Astrocyte of the spinal cord (primary cell): Measurements from ENCODE around the gene MMAB.

Experiments
- DNase-seq: peaks from one replicate; pipeline ENCODE4 v3.0.0; 2011; ENCODE audit warnings: low read depth, low spot score
- H3K4me3 ChIP-seq: 2 replicates; pipeline ENCODE4 v1.5.1; 2011; ENCODE audit warnings: low read depth, mild to moderate bottlenecking, low read length, moderate library complexity
- CTCF ChIP-seq: IDR thresholded peaks from 2 replicates; pipeline ENCODE4 v1.5.1; 2012; ENCODE audit warnings: low read depth, mild to moderate bottlenecking, low read length, inconsistent platforms
- in situ Hi-C: cut with HindIII; loops from 2 replicates; pipeline ENCODE4 v1.10.0; 2017; ENCODE audit warnings: low sequenced_read_pairs

MMAB gene

GRCh38 chr12:109588461-109589239, 15.3 kb upstream of the MMAB start:
- no peak for TF ChIP-seq CTCF
- no peak for DNase-seq
- in situ Hi-C loops: no loop called here
- no peak overlapping the region for H3K4me3 ChIP-seq

- no peak for TF ChIP-seq CTCF
- no peak for DNase-seq
- H3K4me3 ChIP-seq: no peak overlapping the region
- in situ Hi-C loops: no loop called here
These were observed 14.6 kb upstream of the MMAB start for GRCh38 chr12:109587921-109588320.

GRCh38 chr12:109586385-109587296, 13.3 kb upstream of the MMAB start:
- in situ Hi-C loops: no loop called here
- no peak for DNase-seq
- H3K4me3 ChIP-seq: no peak overlapping the region
- no peak for TF ChIP-seq CTCF

- DNase-seq: no peak
- no peak overlapping the region for H3K4me3 ChIP-seq
- no peak for TF ChIP-seq CTCF
- in situ Hi-C loops: no loop called here
These were observed 10.4 kb upstream of the MMAB start for GRCh38 chr12:109583733-109584132.

GRCh38 chr12:109582636-109583035, 9.3 kb upstream of the MMAB start:
- in situ Hi-C loops: no loop called here
- TF ChIP-seq CTCF: no peak
- no peak overlapping the region for H3K4me3 ChIP-seq
- DNase-seq: no peak

GRCh38 chr12:109581856-109582255, 8.6 kb upstream of the MMAB start:
- no peak overlapping the region for H3K4me3 ChIP-seq
- peak; percentile 54 for DNase-seq
- in situ Hi-C loops: no loop called here
- TF ChIP-seq CTCF: no peak
